Measurements from ENCODE around the gene KDM6B. TPM values are rescaled to one million over a fixed set of nuclear protein-coding genes. Genes with fewer than 3 reads are reported as not detected.

The KDM6B gene
- total RNA-seq, 2 donors from 2014 or later = 34.9 to 41.2 TPM

DNA sequence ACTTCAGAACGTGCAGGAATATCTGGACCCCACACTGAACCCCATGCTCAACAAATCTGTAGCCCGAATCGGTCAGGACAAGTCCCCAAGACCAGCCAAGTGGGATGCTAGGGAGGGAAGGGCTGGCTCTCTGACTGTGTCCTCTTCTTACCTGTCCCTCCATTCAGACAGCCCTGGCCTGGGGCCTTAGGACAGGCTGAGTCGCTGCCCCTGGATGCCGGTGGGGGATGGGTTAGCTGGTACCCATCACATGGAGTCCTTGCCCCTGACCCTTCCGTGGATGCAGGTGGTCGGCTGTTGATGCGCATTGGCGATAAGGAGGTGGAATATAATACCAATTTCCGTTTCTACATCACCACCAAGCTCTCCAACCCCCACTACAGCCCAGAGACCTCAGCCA, 16.0 kb upstream of the KDM6B start:
- no peaks in the 10 kb centered on the region for H3K36me3 Mint-ChIP-seq
- H3K27ac Mint-ChIP-seq = peak overlapping the region in 1 of 2 donors; percentile 46
- no peak for DNase-seq (ENCODE audit: low spot score in 2 of 2)
- ATAC-seq = no peak
- H3K9me3 Mint-ChIP-seq = no peaks in the 10 kb centered on the region

GRCh38 chr17:7818746-7819645, 15.0 kb upstream of the KDM6B start:
- Mint-ChIP-seq H3K9me3 (no peaks in the 10 kb centered on the region), H3K27ac (no peak overlapping the region), H3K36me3 (no peaks in the 10 kb centered on the region)
- no peak for ATAC-seq
- no peak for DNase-seq (ENCODE audit: low spot score in 2 of 2)

DNA sequence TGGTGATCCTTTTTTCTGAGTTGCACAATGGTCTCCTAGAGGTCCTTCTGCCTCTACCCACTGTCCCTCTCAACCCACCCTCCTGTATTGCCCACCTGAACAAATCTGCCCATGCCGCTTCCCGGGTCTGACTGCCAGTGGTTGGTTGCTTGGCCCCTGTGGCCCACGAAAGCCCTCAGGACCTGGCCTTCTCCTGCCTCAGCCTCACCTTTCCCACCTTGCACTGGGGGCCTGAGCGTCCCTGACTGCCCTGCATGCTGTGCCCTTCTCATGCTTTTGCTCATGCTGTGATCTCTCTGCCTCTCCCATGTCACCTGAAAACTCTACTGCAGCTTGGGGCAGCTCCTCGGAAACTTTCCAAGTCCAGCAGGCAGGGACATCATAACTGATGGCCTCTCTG, 13.8 kb upstream of the KDM6B start:
- no peaks in the 10 kb centered on the region for H3K9me3 Mint-ChIP-seq
- DNase-seq (ENCODE audit: low spot score in 2 of 2) (no peak), ATAC-seq (no peak)
- H3K36me3 Mint-ChIP-seq = no peaks in the 10 kb centered on the region
- H3K27ac Mint-ChIP-seq = no peak overlapping the region

DNA sequence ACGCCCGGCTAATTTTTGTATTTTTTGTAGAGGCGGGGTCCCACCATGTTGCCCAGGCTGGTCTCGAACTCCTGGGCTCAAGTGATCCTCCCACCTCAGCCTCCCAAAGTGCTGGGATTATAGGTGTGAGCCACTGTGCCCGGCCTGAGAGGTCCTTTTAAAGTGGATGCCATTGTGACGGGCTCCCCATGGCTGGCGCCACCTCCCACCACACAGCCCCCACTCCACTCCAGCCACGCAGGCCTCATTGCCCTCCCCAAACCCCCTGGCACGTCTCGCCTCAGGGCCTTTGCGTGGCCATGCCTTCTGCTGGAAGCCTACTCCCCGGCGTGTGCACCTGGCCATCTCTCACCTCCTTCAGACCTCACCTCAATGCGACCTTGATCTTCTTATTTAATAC, 11.9 kb upstream of the KDM6B start:
- Mint-ChIP-seq H3K27ac (peak overlapping the region in 1 of 2 donors; percentile 32), H3K9me3 (no peaks in the 10 kb centered on the region), H3K36me3 (no peaks in the 10 kb centered on the region)
- DNase-seq (ENCODE audit: low spot score in 2 of 2) (no peak), ATAC-seq (no peak)

DNA sequence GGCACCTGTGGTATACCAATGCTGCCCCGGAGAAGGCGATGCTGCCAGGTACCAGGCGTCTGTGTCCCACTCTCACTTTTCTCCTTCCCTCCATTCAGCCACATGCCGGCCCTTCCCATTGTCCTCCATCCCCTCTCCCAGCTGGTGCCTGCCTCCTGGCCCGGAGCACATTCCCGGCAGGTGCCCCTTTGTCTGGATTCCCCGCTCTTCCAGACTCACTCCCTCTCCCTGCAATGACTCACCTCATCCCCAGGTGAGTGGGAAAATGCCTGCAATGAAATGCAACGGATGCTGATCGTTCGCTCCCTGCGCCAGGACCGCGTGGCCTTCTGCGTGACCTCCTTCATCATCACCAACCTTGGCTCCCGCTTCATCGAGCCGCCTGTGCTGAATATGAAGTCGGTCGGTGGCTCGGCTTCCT, 10.4 kb upstream of the KDM6B start:
- DNase-seq (ENCODE audit: low spot score in 2 of 2) = no peak
- no peak overlapping the region for H3K27ac Mint-ChIP-seq
- no peaks in the 10 kb centered on the region for H3K36me3 Mint-ChIP-seq
- no peak for ATAC-seq
- H3K9me3 Mint-ChIP-seq = no peaks in the 10 kb centered on the region

DNA sequence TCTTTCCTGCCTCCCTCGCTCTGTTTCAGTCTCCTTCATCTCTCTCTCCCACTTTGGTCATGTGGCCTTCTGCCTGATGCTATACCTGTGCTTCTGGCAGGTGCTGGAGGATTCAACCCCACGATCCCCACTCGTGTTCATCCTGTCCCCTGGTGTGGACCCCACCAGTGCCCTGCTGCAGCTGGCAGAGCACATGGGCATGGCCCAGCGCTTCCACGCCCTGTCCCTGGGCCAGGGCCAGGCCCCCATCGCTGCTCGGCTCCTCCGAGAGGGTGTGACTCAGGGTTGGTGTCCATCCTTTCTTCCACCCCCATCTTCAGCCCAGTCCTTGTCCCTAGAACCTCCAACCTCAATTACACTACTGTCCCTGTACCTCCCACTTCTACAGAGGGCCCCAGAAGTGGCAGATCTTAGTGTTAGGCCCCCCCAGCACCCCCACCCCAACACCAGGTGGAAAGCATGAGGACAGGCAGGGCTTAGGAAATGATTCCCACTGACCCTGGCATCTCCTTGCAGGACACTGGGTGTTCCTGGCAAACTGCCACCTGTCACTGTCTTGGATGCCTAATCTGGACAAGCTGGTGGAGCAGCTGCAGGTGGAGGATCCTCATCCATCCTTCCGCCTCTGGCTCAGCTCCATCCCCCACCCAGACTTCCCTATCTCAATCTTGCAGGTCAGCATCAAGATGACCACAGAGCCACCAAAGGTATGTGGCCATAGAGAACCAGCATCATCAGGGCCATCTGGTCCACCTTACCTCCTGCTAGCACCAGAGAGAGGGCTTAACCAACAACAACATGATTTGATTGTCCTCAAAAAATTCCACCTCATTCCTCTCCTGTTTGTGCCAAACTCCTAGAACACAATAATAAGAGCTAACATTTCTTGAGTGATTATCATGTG, 9.7 kb upstream of the KDM6B start:
- no peak for ATAC-seq
- no peak overlapping the region for H3K27ac Mint-ChIP-seq
- H3K36me3 Mint-ChIP-seq = no peaks in the 10 kb centered on the region

DNA sequence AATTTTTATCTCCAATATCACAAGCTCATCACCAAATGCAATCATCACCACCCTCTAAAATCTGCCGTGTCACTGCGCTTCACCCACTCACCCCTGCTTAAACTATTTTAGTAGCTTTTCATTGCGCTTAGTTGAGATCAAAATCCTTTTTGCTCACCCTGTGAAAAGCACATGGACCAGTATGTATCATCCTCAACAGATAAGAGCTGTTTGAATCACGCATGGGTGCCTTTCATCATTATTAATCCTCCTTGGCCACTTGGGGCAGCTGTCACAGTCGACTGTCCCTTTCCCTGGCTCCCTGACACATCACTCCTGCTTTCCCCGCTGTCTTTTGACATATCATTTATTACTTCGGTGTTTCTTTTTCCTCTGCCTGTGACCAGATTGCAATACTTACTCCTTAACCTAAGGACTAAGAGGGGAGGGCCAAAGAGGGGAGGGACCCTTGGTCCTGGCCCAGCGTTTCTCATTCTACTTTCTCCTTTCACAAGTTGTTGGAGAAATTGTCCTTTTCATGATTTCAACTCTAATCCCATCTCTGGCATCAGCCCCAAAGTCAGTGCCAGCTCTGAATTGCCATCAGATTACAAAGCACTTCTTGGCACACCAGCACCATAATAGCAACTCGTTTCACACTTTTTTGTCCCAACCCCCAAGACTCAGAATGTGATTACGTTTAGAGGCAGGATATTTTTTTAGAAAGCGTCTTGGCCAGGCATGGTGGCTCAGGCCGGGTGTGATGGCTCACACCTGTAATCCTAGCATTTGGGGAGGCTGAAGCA, 8.6 kb upstream of the KDM6B start:
- Mint-ChIP-seq H3K27ac (no peak overlapping the region), H3K9me3 (no peaks in the 10 kb centered on the region), H3K36me3 (no peaks in the 10 kb centered on the region)
- no peak for DNase-seq (ENCODE audit: low spot score in 2 of 2)
- peak in 1 of 2 donors; percentile 47 for ATAC-seq

More for the DNA sequence above, 9.7 kb upstream of the KDM6B start:
- no peaks in the 10 kb centered on the region for H3K9me3 Mint-ChIP-seq
- DNase-seq (ENCODE audit: low spot score in 2 of 2) = no peak

DNA sequence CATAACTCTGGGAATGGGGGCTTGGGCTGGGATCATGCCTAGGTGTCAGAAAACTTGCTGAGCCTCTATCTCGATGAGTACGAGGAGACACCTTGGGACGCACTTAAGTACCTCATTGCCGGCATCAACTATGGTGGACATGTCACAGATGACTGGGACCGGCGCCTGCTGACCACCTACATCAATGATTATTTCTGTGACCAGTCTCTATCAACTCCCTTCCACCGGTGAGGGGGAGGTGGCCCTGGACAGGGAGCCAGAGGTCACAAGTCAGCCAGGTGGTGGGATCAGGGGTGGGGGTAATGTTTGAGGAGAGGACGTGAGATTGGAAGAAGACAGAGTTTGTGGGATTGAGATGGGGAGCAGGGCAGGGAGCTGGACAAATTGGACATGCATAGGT, 3.4 kb upstream of the KDM6B start:
- no peak for DNase-seq (ENCODE audit: low spot score in 2 of 2)
- Mint-ChIP-seq H3K27ac (no peak overlapping the region), H3K9me3 (no peaks in the 10 kb centered on the region), H3K36me3 (no peaks in the 10 kb centered on the region)
- ATAC-seq = no peak

GRCh38 chr17:7831233-7831632, 2.8 kb upstream of the KDM6B start:
- ATAC-seq (no peak), DNase-seq (ENCODE audit: low spot score in 2 of 2) (no peak)
- H3K36me3 Mint-ChIP-seq = no peaks in the 10 kb centered on the region
- H3K9me3 Mint-ChIP-seq = no peaks in the 10 kb centered on the region
- H3K27ac Mint-ChIP-seq = no peak overlapping the region

- ATAC-seq = no peak
- Mint-ChIP-seq H3K9me3 (no peaks in the 10 kb centered on the region), H3K36me3 (no peaks in the 10 kb centered on the region), H3K27ac (no peak overlapping the region)
- no peak for DNase-seq (ENCODE audit: low spot score in 2 of 2)
Observed at GRCh38 chr17:7832431-7832830, 1.6 kb upstream of the KDM6B start.

DNA sequence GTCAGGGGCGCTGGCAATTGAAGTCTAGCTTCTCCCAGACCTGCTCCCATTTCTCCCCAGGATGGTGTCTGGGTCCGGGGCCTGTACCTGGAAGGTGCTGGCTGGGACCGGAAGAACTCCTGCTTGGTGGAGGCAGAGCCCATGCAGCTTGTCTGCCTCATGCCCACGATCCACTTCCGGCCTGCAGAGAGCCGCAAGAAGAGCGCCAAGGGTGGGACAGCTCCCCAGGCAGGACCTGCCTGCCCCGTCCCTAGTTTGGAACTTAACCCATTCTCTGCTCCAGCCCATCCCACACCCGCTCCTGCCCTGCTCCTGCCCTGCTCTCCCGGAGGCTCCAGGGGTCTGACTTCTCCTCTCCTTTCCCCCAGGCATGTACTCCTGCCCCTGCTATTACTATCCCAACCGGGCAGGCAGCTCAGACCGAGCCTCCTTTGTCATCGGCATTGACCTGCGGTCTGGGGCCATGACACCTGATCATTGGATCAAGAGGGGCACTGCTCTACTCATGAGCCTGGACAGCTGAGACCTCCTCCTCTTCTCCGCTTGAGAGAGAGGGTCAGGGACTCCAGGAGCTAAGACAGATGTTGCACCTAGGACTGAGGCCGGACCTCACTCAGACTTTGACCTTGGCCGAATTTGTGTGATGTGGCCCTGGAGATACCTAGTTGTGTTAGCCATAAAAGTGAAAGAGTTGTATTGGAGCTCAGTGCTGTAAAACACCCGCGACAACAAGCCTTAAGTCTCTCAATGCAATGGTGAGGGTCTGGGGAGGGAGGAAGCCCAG, 814 bp upstream of the KDM6B start:
- no peak for ATAC-seq
- Mint-ChIP-seq H3K27ac (peak overlapping the region; percentile 77 to 97), H3K9me3 (no peaks in the 10 kb centered on the region), H3K36me3 (no peaks in the 10 kb centered on the region)
- no peak for DNase-seq (ENCODE audit: low spot score in 2 of 2)

DNA sequence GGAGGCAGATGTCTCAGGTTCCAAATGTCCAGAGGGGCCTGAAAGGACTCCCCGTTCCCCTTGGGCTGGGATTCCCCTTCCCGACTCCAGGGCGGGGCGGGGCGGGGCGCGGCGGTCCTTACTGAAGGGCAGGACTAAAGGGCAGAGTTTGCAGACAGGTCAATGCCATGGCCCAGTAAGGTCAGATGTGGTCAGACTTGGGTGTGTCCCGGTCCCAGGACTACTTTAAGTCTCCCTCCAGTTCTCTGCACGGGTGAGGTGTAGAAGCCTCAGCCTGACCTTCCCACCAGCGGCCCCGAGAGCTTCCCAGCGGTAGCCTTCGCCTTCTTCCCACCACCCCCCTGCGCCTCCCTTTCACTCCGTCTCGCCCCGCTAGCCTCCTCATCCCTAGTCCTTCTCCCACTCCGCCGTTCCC, 532 bp downstream of the KDM6B start:
- H3K27ac Mint-ChIP-seq = peak overlapping the region; percentile 97

DNA sequence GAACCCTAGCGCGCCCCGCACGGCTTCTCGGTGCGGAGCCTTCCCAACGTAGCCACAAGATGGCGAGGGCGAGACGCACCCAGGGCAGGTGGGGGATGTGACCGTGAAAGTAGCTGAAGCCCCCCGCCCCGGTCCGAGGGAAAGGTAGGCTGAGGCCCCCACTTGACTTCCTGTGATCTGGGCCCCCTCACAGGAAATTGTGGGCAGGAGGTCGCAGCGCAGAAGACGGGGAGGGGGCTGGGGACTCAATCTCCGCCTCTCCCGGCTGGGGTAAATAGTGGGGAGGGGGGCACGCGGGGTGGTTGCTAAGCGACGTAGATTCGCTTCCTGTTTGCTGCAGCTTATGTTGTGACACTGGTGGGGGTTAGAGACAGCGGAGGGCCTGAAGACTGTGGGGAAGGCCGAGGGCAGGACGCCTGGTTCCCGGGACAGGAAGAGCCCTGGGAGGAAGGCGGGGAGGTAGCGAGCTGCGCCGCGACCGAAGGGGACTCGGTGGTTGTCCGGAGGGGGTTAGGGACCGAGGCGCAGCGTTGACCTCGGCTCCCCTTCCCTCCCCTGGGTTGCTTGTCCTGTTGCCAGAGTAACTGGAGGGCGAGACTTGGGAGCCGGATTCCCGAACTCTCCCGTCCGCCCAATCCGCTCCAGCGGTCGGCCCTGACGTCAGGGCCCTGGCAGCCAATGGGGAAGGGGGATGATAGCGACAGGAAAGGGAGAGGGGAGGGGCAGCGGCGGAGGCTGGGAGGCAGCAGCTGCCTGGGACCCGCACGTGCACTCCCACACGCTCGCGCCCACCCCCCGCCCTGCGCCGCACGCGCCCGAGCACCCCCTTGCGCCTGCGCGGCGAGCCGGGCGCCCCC, 1.2 kb downstream of the KDM6B start:
- Mint-ChIP-seq H3K36me3 (no peaks in the 10 kb centered on the region), H3K9me3 (no peaks in the 10 kb centered on the region), H3K27ac (peak overlapping the region; percentile 97)
- DNase-seq (ENCODE audit: low spot score in 2 of 2) = peak; percentile 83 to 88
- peak; percentile 58 to 69 for ATAC-seq

More for the DNA sequence above, 532 bp downstream of the KDM6B start:
- Mint-ChIP-seq H3K36me3 (no peaks in the 10 kb centered on the region), H3K9me3 (no peaks in the 10 kb centered on the region)
- ATAC-seq (peak; percentile 3 to 42), DNase-seq (ENCODE audit: low spot score in 2 of 2) (peak in 1 of 2 donors; percentile 75)

DNA sequence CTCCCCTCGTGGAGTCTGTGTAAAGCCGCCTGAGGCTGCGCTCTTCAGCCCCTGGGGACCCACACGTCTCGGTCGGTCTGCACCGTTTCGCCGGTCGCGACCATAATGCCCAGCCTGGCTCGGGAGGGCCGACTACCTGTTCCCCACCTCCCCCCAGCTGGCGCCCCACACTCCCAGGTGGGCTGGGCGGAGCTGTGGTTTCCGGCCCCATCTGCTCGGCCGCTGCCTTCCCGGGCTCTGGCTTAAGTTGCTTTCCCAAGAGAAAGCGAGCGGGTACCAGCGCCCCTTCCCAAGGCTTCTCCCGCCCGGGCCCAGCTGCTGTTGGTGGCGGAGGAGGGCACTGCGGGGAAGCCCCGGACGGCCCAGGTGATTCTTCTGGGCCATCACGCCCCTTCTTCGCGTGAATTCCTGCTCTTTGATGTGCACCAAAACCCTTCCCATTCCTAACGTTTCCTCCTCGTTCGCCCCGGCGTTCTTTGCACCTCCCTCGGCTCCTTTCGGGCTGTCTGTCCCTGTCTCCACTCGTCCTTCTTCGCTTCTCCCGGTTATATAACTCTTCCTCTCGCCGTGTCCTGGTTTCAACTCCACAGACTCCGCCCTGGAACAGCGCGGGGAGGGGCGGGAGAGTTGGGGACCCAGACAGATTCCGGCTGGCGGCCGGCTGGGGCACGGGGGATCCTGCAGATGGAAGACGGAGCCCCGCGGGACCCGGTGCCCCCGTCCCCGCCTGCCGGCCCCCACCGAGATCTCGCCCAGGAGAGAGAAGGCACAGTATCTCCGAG, 2.0 kb downstream of the KDM6B start:
- Mint-ChIP-seq H3K36me3 (peaks cover 6 to 7% of the 10 kb centered on the region in 2 donors), H3K9me3 (no peaks in the 10 kb centered on the region), H3K27ac (peak overlapping the region; percentile 83 to 97)
- peak in 1 of 2 donors; percentile 49 for DNase-seq (ENCODE audit: low spot score in 2 of 2)
- ATAC-seq = no peak

Data from activated naive CD4-positive, alpha-beta T cell treated with anti-CD3 and anti-CD28 coated beads, Interleukin-2, amount 50 U/mL, for 72 hours (primary cell).